CD4-positive, alpha-beta T cell treated with Interleukin-6 at 100 ng/mL for 8 hours (primary cell): Measurements from ENCODE around the gene GIGYF2.
"Not testable (repeated sequence)": the region's sequence is repeated elsewhere in the genome, so short reads cannot be mapped to it uniquely, and the experiment has no call there.

ENCODE experiments used
- DNase-seq: peaks from one replicate; pipeline ENCODE4 v3.0.0-alpha.2; 2020; ENCODE audit warnings: mixed read lengths, low spot score

The GIGYF2 gene

GRCh38 chr2:232816657-232817056 is 119.5 kb downstream of the GIGYF2 start:
- no peak for DNase-seq

- no peak for DNase-seq
These were observed 120.6 kb downstream of the GIGYF2 start for GRCh38 chr2:232817756-232818155.

DNA sequence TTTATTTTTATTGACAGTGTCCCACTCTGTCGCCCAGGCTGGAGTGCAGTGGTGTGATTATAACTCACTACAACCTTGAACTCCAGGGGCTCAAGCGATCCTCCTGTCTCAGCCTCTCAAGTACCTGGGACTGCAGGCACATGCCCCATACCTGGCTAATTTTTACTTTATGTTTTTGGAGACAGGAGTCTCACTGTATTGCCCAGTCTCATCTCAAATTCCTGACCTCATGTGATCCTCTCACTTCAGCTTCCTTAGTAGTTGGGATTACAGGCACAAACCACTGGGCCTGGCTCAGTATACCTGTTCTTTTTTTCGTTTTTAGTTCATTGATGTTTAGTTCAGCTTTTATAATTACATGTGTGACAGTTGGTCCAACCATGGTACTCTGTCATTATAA is 132.9 kb downstream of the GIGYF2 start:
- no peak for DNase-seq

DNA sequence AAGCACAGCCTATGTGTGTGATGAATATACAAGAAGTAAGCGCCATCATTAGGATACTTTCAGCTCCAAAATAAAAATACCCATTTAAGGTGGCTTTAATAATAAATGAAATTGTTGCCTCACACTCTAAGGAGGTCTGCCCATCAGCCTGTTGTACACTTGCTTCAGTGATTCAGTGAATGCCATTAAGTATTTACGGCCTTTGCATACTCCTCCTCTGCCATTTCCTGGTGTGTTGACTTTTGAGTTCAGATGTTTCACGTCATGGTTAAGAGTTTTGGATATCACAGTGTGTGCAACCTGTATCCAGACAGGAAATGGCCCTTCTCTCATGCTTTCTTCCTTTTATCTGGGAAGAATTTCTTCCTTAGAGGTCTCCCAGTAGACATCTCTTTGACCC is 134.4 kb downstream of the GIGYF2 start:
- DNase-seq = no peak

- DNase-seq = no peak
These were observed 136.7 kb downstream of the GIGYF2 start for GRCh38 chr2:232833830-232834229.

DNA sequence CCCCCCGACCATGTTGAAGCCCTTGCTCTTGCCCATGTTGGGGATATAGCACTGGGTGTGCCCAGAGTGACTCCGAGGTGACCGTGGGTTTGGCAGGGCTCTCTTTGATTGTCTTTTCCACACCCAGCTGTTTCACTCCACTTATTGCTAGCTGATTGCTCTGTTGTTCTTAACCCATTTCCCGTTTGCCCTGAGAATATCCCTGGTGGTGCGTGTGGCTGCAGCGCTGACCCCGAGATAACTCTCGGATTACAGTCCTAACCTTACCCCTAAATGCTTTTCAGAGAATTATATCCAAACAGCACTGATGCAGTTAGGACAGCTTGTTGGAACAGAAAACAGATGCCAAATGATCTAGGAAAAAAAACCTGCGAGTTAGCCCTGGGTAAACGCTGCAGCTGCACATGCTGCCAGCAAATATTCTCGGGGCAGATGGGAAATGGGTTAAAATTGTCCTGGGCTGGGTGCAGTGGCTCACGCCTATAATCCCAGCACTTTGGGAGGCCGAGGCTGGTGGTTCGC is 138.6 kb downstream of the GIGYF2 start:
- no peak for DNase-seq

DNA sequence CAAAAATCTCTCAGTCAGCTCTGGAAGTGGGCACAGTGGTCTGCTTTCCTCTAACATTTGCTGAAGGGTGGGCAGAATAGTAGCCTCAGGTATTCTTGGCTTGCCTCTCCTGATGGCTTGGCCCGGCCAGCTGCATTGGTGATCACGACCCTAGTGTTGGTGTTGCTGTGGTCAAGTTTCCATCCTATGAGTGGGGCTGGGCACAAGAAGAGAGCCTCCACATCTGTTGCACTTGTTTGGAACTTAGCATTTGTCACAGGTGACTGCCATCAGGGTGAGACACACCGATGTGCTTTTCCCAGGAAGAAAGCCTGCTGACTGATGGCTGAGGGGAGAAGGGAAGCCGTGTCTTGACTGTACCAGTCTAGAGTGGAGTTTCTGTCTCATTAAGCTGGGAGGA is 139.8 kb downstream of the GIGYF2 start:
- DNase-seq = no peak

DNA sequence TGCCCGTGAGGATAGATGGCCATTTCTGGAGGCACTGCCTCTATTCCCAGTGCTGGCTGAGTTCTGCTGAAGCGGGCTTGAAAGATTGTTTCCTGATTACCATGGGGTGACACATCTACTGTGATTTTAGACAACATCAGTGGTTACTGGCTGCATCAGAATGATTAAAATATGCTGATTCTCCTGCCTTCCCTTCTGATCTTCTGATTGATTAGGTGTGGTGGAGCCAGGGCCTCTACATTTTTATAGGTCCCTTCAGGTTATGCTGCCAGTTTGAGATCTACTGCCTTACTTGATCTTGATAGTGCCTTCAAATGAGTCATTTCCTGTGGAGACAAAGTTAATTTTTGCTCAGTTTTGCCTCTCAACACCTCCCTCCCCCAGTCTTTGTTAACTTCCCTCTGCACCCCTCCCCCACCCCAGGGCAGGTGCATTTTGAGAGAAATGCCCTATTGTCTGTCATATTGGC is 141.3 kb downstream of the GIGYF2 start:
- peak; percentile 73 for DNase-seq

GRCh38 chr2:232839411-232840079 is 142.4 kb downstream of the GIGYF2 start:
- no peak for DNase-seq

- DNase-seq = no peak
These were observed 145.6 kb downstream of the GIGYF2 start for GRCh38 chr2:232842689-232843088.

DNA sequence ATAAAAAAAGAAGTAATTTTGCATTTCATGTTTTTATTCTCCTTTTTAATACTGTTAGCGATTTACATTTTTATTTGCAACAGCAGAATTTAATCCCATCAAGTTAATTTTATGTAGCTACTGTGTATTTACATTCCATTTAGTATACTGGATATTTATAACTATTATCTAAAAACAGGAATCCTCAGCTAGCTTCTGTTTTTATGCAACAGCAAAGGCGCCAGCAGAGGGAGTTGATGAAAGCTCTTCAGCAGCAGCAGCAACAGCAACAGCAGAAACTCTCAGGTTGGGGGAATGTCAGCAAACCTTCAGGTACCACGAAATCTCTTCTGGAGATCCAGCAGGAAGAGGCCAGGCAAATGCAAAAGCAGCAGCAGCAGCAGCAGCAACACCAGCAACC is 146.7 kb downstream of the GIGYF2 start:
- DNase-seq = no peak

GRCh38 chr2:232846055-232846454 is 148.9 kb downstream of the GIGYF2 start:
- no peak for DNase-seq

GRCh38 chr2:232850039-232850438 is 152.9 kb downstream of the GIGYF2 start:
- DNase-seq = no peak

DNA sequence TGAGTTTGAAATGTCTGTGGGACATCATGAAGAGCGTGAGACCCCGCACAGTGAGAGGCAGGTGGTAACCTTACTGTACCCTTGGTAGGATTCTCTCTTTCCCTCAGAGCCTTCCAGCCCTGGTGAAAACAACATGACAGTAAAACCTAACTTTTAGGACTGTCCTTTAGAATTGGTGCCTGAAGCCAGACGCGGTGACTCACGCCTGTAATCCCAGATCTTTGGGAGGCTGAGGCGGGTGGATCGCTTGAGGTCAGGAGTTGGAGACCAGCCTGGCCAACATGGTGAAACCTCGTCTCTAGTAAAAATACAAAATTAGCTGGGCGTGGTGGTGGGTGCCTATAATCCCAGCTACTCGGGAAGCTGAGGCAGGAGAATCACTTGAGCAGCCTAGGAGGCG is 154.9 kb downstream of the GIGYF2 start:
- not testable (repeated sequence) for DNase-seq

GRCh38 chr2:232852676-232853075 is 155.5 kb downstream of the GIGYF2 start:
- DNase-seq = no peak

DNA sequence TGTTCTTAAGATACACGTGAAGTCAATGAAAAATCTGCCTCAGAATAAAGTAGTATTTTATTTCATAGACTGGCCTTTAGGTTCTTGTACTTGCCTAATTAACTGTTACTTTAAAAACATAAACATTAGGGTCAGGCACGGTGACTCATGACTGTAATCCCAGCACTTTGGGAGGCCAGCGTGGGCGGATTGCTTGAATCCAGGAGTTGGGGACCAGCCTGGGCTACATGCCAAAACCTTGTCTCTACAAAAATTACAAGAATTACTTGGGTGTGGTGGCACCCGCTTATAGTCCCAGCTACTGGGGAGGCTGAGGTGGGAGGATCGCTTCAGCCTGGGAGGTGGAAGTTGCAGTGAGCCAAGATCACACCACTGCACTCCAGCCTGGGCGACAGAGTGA is 157.0 kb downstream of the GIGYF2 start:
- no peak for DNase-seq

DNA sequence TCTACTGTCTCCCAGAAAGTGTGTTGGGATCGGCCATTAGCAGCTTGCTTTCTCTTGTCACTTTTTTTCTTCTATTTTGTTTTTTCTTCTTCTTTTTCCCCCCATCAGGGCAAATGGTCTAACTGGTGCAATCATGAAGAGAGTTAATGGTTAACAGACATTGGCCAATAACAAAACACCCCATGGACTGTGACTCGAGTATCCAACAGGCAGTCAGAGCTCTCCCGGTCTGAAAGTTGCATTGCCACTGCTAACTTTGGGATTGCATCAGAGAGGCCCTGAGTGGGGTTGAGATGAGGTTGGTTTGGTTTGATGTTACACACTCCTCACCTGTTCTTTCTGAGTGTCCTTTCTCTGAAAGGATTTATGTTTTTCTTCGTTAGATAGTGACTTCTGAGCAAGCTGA is 160.0 kb downstream of the GIGYF2 start:
- no peak for DNase-seq

GRCh38 chr2:232859385-232859916 is 162.3 kb downstream of the GIGYF2 start:
- no peak for DNase-seq

GRCh38 chr2:232860593-232861241 is 163.6 kb downstream of the GIGYF2 start:
- no peak for DNase-seq

GRCh38 chr2:232861353-232861752 is 164.2 kb downstream of the GIGYF2 start:
- no peak for DNase-seq

DNA sequence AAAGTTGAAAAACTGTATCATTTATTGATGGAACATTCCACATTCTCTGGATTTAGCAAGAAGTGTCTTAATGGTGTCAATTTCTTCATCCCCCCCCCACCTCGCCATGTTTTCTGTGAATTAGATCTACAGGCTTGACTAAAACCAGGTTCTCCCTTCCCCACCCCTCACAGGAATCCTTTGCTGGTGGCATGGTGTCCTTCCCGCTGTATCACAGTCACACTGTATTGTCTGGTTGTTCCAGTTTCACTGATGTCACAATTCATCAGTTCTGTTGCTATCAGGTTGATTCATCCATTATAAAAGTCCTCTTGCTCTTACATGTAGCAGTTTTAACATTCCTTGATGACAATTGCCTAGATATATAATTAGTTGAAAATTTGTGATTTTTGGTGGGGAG is 166.9 kb downstream of the GIGYF2 start:
- no peak for DNase-seq

DNA sequence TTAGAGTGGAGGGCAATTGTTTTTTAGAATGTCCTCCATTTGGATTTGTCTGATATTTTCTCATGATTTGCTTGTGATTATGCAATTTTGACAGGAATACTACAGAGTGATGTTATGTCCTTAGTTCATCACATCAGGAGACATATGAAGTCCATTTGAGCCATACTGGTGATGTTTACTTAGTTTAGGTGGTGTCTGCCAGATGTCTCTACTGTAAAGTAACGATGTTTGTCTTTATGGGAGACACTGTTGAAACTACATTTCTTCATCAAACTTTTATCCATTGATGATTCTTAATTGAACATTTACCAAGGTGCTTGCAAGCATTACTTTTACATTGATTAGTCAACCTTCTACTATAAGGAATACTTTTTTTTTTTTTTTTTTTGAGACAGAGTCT is 168.0 kb downstream of the GIGYF2 start:
- no peak for DNase-seq

DNA sequence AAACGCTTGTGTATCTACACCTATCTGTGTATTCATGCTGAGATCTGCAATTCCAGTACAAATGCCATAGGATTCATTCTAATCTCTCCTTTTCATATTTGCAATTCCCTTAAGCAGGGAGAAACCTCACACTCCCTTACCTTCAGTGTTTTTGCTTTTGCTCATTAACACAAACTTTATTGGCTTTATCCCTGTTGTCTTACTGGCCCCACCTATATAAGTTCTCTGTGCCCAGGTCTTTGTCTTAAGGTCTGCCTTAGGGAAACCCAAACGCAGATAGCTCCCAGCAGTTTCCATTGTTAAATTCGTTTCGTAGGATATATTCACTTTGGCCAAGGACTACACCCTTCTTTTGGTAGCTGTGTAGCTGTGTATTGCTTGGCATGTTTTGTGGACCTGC is 169.0 kb downstream of the GIGYF2 start:
- DNase-seq = no peak
